Fibroblast of villous mesenchyme (primary cell): Measurements from ENCODE around the gene PIK3IP1. TPM values are rescaled to one million over a fixed set of nuclear protein-coding genes. Genes with fewer than 3 reads are reported as not detected.
"Not testable (repeated sequence)": the region's sequence is repeated elsewhere in the genome, so short reads cannot be mapped to it uniquely, and the experiment has no call there.

Experiments used
- DNase-seq: peaks from one replicate; pipeline ENCODE4 v3.0.0-alpha.2; 2010; ENCODE audit warnings: low read depth
- H3K4me3 ChIP-seq: 2 replicates; pipeline ENCODE4 v1.5.1; 2011; ENCODE audit warnings: low read depth, mild to moderate bottlenecking, low read length
- total RNA-seq: library from RNA; depleted of rRNA; stranded (reverse); fragments of >200 nt; gene quantifications from 2 replicates; pipeline ENCODE4 v1.2.3, GENCODE V29; 2012
- TF ChIP-seq, protein P1 (sequence below): IDR thresholded peaks from 2 replicates; pipeline ENCODE4 v1.5.1; 2012; ENCODE audit warnings: low read depth, mild to moderate bottlenecking, low read length; ENCODE audit not compliant: insufficient read depth

Gene PIK3IP1
- total RNA-seq, 1 donor = 11.2 TPM

- no peak overlapping the region for H3K4me3 ChIP-seq
- TF ChIP-seq, protein P1, sequence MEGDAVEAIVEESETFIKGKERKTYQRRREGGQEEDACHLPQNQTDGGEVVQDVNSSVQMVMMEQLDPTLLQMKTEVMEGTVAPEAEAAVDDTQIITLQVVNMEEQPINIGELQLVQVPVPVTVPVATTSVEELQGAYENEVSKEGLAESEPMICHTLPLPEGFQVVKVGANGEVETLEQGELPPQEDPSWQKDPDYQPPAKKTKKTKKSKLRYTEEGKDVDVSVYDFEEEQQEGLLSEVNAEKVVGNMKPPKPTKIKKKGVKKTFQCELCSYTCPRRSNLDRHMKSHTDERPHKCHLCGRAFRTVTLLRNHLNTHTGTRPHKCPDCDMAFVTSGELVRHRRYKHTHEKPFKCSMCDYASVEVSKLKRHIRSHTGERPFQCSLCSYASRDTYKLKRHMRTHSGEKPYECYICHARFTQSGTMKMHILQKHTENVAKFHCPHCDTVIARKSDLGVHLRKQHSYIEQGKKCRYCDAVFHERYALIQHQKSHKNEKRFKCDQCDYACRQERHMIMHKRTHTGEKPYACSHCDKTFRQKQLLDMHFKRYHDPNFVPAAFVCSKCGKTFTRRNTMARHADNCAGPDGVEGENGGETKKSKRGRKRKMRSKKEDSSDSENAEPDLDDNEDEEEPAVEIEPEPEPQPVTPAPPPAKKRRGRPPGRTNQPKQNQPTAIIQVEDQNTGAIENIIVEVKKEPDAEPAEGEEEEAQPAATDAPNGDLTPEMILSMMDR = no peak
- DNase-seq = peak; percentile 91
Measured at GRCh38 chr22:31244046-31244942, 48.0 kb downstream of the PIK3IP1 start.

- TF ChIP-seq, protein P1 = no peak
- no peak for DNase-seq
- H3K4me3 ChIP-seq = no peak overlapping the region
Measured at GRCh38 chr22:31243339-31244045, 48.8 kb downstream of the PIK3IP1 start.

- TF ChIP-seq, protein P1 = peak; percentile 31
- H3K4me3 ChIP-seq = no peak overlapping the region
- DNase-seq = peak; percentile 78
Measured at GRCh38 chr22:31241936-31242335, 50.4 kb downstream of the PIK3IP1 start.

DNA sequence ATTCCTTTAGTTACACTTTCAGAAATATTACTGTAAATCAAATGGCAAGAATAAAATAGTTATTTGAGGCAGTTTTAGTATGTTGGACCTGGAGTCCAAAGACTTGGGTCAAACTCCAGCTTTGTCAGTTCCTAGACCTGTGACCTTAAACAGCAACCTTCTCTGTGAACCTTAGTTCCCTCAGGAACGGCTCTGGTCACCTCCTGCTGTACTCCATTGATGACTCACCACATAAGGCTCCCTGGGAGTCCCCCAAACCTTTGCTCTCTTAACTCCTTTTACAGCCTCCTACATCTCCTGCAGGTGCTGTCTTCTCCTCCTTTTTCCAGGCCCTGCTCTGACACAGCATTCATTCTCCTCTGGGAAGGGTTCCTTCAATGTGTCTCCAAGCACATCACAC is 51.1 kb downstream of the PIK3IP1 start:
- DNase-seq = no peak
- H3K4me3 ChIP-seq = no peak overlapping the region
- TF ChIP-seq, protein P1 = no peak

DNA sequence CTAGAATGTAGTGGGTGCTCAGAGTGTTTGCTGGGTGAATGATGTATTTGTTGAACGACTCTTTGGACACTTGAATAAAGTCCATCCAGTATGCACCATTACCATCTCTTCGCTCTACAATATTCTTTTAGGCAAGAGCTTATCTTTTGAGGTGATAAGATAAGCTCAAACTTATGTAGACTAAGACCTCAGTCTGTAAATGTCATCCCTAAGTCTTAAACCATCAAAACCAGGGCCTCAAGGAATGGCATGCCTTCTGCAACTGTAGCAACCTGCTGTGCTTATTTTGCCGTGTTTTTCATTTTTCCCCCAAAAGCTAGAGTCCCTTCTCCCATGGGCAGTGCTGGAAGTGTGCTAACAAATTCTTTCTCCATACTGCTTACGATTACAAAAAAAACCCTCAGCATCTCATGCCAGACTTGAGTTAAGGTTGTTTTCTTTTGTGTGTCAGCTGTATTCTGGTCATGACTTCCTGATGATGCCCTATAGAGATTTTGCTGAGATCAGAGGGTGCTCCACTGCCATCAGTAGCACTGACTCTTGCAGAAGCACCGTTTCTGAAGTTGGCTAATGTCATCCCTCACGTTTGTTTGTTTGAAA is 52.4 kb downstream of the PIK3IP1 start:
- no peak overlapping the region for H3K4me3 ChIP-seq
- TF ChIP-seq, protein P1 = no peak
- DNase-seq = peak; percentile 42

DNA sequence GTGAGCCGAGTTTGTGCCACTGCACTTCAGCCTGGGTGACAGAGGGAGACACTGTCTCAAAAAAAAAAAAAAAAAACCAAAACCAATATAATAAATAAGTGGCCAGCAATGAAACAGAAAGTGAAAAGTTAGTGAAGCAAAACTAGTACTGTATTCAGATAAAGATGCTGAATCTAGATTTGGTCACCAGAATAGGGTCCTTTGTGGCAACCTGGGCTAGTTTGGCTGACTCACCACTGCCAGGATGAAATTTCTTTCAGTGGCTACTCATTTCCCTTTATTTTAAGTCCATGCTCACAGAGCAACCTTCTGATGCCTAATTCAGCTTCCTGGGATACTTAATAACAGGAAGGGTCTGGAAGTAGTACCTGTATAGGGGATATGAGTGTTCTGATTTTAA is 54.2 kb downstream of the PIK3IP1 start:
- TF ChIP-seq, protein P1 = no peak
- no peak for DNase-seq

DNA sequence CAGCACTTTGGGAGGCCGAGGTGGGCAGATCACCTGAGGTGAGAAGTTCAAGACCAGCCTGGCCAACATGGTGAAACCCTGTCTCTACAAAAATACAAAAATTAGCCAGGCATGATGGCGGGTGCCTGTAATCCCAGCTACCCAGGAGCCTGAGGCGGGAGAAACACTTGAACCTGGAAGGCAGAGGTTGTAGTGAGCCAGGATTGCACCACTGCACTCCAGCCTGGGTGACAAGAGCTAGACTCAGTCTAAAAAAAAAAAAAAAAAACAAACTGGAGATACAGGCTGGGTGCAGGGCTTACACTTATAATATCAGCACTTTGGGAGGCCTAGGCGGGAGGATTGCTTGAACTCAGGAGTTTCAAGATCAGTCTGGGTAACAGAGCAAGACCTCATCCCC is 56.2 kb downstream of the PIK3IP1 start:
- H3K4me3 ChIP-seq, DNase-seq: not testable (repeated sequence)

More for the DNA sequence above, 54.2 kb downstream of the PIK3IP1 start:
- H3K4me3 ChIP-seq = no peak overlapping the region
